NCI-H187 treated with DMSO at 0.1 percent for 48 hours (cell line): ENCODE data around the gene PHF13.
A peak's percentile ranks its signal among the peaks of the same experiment; 100 is the strongest.

ENCODE experiments used
- DNase-seq: peaks from one replicate; lab custom pipeline; 2025; lab: John Stamatoyannopoulos, UW

The PHF13 gene

GRCh38 chr1:6601923-6602668 lies 11.4 kb upstream of the PHF13 start:
- no peak for DNase-seq

DNA sequence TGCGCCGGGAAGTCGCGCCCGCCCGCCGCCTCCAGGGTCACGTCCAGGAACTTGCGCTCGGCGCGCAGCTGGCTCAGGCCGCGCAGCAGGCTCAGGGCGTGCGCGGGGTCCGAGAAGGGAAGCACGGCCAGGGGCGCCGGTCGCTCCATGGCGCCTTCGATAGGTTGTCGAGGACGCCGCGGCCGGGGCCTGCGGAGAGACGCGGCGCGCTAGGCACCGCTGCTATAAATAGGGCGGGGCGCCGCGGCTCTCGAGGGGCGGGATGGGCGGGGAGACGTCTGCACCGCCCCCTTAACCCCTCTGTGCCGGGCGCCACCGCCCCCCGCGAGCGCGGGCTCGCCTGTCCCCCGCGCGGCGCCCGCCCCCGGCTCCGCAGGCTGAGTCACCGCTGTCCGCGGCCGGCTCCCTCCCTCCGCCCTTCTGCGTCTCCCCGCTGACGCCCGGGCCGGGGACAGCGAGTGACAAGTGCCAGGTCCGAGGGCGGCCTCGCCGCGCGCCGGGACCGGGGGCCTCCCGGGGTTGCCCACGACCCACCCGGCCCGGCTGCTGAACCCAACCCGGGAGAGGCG lies 10.8 kb upstream of the PHF13 start, which contains the start of gene KLHL21:
TSS of gene KLHL21 (minus strand) at position 201 of the 569 bp plus-strand sequence. CDS start at position 149, 52 bp downstream.
- DNase-seq, result no peak

DNA sequence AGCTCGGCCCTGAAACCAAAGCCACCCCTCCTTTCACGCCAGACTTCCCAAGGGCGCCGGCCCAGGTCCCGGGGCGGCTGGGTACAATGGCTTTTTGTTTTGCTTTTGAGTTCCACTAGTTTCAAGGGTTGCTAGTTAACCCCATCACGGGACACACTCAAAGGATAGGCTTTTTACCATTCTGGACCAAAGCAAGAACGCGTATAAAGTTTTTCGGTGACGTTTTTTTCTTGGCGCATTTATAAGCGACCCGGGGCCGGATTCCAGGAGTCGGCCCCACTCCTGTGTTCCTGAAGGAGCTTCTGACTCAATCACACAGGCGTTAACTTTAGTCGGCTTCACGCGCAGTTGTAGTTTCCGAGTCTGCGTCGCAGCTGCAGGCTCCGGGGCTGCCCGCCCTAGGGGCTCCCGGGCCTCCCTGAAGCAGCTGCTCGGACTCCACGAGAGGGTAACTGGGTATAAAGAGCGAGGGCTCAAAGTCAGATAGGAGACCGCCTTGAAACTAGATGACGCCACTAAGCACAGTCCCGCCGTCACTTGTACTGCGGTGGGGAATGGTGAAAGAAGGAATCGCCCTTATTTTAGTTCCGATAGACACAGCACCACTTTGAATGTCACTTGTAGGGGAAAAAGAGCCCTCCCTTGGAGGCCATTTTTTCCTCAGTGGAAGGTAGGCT lies 10.2 kb upstream of the PHF13 start:
- DNase-seq, result no peak

- DNase-seq, result no peak
Measured at GRCh38 chr1:6603915-6604558, 9.5 kb upstream of the PHF13 start.

DNA sequence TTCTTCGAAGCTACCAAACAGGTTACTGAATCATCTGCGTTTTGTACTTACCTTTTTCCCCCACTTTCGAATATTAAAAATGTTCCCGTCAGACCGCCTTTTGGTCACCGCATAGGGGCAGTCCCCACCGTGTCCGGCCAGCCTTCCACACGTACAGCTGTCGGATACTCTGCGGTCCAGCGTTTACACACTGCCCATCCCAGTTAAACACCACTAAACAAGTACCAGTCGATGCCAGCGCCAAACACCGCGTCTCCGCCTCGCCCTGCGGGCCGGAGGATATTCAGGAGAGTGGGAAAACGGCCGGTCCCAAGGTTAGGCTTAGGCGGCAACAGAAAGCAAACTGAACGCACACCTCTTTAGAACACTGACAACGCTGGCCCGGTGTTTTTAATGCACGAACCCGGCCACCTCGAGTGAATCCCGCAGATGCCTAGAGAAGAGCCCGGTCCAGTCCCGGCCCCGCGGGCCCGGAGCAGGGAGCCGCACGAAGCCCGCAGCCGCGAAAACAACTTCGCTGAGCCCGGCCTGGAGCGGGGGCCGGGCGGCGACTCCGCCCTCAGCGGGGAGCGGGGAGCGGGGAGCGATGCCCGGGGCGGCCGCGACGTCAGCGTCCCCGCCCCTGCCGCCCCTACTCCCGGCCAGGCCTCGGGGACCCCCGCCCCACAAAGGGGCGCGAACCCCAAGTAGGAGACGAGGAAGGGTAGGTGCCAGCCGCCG lies 730 bp upstream of the PHF13 start:
- DNase-seq, result no peak

DNA sequence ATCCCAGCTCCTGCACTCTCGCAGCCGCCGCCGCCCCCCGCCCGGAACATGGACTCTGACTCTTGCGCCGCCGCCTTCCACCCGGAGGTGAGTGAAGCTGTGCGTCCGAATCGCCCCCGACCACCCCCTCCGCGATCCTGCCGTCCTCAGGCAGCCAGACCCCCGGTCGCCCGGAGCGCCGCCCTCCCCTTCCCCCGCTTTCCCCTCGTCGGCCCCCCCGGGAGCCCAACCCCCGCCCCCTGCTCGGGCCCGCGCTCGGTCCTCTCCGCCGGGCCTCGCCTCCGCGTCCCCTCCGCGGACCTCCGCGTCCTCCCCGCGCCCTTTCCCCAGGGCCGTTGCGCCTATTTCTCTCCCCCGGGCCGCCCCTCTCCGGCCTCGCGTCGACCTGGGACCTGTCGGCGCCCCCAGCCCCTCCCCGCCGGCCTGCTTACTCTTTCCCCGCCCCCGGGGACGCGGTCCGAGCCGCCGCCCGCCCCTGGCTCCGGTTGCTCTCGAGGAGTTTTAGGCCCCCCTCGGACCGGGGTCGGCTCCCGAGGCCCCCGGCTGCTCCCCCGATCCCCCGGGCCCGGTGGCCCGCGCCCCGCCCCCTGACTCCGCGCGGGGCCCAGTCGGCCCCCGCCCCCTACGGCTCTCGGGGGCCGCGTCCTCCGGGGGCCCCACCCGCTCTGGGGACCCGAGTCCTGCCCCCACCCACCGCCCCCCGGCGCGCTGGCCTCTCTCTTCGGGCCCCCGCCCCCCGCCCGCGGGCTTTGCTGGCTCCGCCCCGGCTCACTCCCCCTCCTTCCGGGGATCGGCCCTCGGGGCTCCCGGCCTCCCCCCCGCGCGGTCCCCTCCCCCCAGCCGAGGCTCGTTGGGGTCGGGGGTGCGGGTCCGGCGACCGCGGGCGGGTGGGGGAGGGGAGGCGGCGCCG lies 743 bp downstream of the PHF13 start:
- DNase-seq, result no peak

DNA sequence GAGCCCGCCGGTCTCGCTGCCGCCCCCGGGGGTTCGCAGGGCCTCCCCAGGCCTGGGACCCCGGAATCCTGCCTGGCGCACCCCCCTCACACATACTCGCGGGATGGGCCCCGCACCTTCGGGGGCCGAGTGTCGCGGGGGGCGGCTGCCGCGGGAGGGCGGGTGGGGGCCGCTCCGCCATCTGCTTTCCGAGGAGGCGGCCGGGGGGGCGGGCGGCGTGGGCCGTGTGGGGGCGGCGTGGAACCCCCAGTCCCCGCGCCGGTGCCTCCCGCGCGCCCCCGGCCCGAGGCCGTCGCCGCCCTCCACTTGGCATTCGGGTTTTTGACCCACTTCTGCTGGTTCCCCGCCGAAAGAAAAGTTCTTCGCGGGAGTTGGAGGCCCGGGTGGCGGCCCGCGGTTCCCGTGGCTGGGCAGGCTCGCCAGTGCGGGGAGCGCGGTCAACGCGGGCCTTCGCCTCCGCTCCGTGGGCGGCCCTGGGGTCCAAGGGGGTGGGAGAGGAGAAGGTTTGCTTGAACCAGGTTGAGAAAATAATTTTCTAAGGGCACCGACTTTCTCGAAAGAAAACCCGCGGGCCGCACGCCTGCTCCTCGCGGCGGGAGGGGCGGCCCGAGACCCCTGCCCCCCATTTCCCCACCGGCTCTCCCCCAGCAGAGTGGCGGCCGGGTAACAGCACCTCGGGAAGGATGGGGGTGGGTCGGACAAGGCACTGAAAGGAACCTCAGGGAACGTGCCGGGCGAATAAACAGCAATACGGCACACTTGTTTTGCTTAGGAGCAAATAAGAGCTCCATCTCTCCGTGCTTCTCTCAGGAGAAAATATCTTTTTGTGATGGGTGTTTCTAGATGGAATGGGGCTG lies 1.6 kb downstream of the PHF13 start:
- DNase-seq, result no peak

GRCh38 chr1:6619045-6619444 lies 5.5 kb downstream of the PHF13 start:
- no peak for DNase-seq

DNA sequence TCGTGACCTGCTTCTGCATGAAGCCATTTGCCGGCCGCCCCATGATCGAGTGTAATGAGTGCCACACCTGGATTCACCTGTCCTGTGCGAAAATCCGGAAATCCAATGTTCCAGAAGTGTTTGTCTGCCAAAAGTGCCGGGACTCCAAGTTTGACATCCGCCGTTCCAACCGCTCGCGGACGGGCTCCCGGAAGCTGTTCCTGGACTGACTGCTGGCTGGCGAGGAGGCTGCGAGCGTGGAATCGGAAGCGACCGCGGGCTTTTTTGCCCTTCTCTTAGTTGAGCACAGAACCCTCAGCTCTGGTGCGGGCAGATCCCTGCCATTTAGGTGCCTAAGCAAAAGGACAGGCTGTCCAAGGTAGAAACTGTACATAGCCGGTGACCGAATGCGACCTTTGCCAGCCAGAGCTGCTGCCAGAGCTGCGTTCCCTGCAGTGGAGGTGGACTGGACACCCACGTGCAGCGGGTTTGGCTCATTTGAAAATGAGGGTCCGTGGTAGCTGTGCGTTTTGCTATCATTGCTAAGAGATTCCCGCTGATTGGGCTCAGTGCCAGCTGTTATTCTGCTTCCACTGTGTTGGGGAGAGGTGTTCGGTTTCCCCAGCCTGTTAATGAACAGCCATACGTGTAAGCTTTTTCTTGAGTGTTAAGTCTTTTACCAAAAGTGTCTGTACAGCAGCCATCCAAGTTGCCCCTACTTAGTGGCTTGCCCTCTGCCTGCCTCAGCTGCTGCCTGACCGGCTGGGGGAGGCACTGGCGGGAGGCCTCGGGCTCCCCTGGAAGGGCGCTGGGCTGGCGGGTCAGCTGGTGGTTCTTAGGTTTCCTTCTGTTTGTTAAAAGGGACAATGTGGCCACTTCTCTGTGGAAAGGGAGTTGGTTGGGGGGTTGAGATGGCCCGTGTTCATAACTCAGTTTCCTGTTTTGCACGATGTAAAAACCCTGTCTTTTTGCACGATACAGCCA lies 8.2 kb downstream of the PHF13 start:
- DNase-seq, result no peak

GRCh38 chr1:6622396-6623152 lies 9.0 kb downstream of the PHF13 start:
- no peak for DNase-seq

- no peak for DNase-seq
Measured at GRCh38 chr1:6623269-6623965, 9.9 kb downstream of the PHF13 start.

- peak; percentile 9 for DNase-seq
Measured at GRCh38 chr1:6624710-6625583, 11.4 kb downstream of the PHF13 start, which contains the start of gene THAP3. TSS of gene THAP3 (plus strand) at chr1:6624868. CDS start at chr1:6625219, 351 bp downstream.

DNA sequence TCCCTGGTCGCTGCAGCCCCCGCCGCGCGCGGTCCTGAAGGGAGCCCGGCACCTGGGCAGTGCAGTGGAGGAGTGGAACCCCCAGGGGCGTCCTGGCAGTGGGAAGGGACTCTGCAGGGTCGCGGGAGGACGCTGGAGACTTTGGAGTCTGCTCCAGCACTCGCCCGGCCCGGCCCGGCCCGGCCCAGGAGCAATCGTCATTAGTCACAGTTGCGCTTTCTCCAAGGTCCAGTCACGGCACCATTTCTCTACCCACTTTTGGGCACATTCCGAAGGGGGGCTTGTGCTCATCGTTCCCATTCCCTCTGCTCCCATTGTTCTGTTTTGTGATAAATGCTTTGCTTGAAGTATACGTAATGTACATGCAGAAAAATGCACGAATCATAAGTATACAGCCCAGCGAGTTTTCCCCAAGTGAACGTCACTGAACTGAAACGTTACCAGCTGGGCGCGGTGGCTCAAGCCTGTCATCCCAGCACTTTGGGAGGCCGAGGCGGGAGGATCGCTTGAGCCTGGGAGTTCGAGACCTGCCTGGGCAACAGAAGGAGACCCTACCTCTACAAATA lies 12.1 kb downstream of the PHF13 start:
- DNase-seq, result no peak

GRCh38 chr1:6627031-6627430 lies 13.5 kb downstream of the PHF13 start:
- no peak for DNase-seq

GRCh38 chr1:6627841-6628545 lies 14.5 kb downstream of the PHF13 start:
- DNase-seq, result no peak
